ENCODE measurements around the gene PRRG1.

GRCh38 chrX:37320541-37321203, 28.5 kb upstream of the PRRG1 start:
- no peak for TF ChIP-seq CTCF (IDR thresholded peaks at IDR 0.05)
- TF ChIP-seq POLR2AphosphoS5 (IDR thresholded peaks at IDR 0.05), result no peak
- no peak for TF ChIP-seq POLR2A (IDR thresholded peaks at IDR 0.05)

Measured in prostate gland (tissue), 2 donors.